Caki2 (cell line): ENCODE results near the gene ZNF816. TPM values are rescaled to one million over a fixed set of nuclear protein-coding genes. Genes with fewer than 3 reads are reported as not detected.
"Not testable (repeated sequence)": the region's sequence is repeated elsewhere in the genome, so short reads cannot be mapped to it uniquely, and the experiment has no call there.

Experiments
- DNase-seq: peaks from one replicate; pipeline ENCODE4 v3.0.0-alpha.2; 2015; ENCODE audit warnings: low read depth
- in situ Hi-C: cut with HindIII; loops from 2 replicates; pipeline ENCODE4 v1.10.0; 2016; ENCODE audit warnings: low sequenced_read_pairs, low pct_unique_long_range_greater_than_20kb, mixed read lengths
- total RNA-seq: library from RNA; depleted of rRNA; stranded (reverse); fragments of >200 nt; shearing (Covaris generic); gene quantifications from 2 replicates; pipeline ENCODE4 v1.2.3, GENCODE V29; 2014; ENCODE audit warnings: low replicate concordance

The ZNF816 gene
- total RNA-seq, 1 experiment from 2014 or later, result 15.9 TPM

DNA sequence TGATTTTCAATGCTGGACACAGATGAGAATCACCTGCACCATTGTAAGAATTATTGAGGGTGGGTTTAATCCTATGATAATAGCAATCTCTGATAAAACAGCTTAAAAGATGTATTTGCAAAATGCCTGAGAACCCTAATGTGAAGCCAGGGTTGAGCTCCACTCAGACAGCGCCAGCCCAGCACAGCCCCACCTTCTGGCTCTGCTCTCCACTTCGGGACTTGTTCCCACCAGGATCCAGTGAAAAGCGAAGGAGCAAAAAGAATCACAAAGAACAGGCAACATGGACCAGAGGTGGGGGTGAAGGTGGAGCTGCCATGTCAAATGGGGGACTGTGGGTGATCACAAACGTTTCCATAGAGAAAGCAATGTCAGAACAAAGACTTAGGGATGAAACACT lies 18.6 kb upstream of the ZNF816 start:
- DNase-seq, result no peak
- in situ Hi-C loops, result no loop called here

DNA sequence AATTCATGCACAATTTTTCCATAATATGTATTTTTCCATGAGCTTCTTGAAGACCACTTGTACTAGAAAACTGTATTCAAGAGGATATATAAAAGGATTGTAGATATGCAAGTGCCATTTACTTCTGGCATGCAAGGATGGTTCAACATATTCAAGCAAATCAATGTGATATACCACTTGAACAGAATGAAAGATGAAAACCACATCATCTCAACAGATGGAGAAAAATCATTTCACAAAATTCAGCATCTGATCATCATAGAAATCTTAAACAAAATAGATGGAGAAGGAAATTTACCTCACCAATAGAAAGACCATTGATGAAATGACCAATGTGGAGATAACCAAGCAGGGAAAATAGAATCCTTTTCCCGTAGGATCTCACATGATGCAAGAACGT lies 5.1 kb upstream of the ZNF816 start:
- DNase-seq, result no peak
- in situ Hi-C loops, result no loop called here

DNA sequence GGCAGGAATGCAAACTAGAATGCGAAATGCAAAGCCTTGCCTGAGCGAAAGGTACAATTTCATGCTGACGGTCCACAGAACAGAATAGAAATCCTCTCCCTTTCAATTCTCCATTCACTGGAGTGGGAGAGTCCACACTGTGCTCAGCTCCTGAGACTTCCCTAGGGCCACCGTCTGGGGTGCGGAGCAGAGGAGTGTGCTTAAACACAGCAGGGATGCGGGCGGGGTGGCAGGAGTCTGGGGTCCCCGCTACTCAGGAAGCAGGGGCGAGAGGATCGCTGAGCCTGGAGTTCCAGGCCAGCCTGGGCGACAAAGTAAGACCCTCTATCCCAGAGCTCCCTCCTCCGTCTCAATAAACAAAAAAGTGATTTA lies 552 bp upstream of the ZNF816 start:
- no peak for DNase-seq
- in situ Hi-C loops, result no loop called here

DNA sequence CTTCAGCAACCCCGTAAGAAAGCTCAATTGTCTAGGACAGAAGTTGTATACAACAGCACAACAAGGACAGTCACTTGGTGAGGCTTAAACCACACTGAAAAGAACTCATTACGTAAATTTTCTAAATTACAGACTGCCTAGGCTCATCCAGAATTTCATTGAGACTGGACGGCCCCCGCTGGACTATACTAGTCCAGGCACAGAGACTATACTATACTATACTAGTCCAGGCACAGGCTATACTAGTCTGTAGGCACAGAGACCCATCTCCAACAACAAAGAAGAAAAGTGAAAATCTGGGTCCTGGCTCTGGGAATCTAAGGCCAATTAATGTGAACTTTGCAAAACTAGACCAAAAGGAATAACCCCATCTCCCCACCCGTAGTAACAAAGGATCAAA lies 700 bp downstream of the ZNF816 start:
- DNase-seq, result no peak
- in situ Hi-C loops, result no loop called here

DNA sequence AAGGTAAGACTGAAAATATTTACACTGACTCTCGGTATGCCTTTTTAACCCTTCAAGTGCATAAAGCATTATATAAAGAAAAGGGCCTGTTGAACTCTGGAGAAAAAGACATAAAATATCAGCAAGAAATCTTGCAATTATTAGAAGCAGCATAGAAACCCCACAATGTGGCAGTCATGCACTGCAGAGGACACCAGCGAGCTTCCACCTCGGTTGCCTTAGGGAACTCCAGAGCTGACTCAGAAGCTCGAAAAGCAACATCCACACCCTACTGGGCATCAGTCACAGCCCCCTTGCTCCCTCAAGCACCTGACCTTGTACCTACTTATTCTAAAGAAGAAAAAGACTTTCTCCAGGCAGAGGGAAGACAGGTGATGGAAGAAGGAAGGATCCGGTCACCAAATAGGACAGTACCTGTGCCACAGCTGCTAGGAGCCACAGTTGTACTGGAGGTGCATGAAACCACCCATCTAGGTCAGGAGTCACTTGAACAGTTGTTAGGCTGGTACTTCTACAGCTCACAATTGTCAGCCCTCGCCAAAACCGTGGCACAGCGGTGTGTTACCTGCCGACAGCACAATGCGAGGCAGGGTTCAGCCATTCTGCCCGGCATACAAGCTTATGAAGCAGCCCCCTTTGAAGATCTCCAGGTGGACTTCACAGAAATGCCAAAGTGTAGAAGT lies 2.9 kb downstream of the ZNF816 start:
- in situ Hi-C loops, result no loop called here
- DNase-seq, result no peak

DNA sequence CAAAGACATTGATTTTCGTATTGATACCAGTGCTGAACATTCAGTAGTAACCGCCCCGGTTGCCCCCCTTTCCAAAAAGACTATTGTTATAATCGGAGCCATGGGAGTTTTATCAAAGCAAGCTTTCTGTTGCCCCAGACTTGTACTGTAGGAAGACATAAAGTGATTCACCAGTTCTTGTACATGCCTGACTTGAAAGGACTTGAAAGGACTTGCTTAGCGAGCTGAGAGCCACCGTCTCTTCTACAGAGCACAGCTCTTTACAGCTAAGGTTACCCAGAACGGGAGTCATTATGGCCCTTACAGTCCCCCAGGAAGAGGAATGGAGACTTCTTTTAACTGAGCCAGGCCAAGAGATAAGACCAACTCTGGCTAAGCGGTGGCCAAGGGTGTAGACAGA lies 5.1 kb downstream of the ZNF816 start:
- in situ Hi-C loops, result no loop called here

DNA sequence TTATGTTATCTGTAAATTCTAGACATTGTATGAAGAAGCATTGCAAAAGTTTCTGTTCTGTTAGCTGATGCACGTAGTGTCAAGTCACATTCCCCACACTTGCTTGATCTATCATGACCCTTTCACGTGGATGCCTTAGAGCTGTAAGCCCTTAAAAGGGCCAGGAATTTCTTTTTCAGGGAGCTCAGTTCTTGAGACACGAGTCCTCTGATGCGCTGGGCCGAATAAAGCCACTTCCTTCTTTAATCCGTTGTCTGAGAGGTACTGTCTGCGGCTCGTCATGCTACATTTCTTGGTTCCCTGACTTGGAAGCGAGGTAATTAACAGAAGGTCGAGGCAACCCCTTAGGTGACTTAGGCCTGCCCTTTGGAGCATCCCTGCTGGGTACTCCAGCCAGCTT lies 5.8 kb downstream of the ZNF816 start:
- in situ Hi-C loops, result no loop called here
- no peak for DNase-seq

More for the DNA sequence above, 5.1 kb downstream of the ZNF816 start:
- no peak for DNase-seq

DNA sequence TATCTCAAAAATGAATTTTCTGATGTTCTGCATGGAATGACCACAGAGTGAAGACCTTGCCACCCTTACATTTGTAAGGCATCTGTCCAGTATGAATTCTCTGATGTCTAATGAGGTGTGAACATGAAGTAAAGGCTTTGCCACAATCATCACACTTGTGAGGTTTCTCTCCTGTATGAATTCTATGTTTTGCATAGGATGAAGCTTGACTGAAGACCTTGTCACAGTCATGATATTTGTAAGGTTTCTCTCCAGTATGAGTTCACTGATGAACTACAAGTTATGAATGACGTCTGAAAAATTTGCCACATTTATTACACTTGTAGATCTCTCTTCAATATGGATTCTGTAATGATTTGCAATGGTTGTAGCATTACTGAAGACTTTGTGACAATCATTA lies 13.3 kb downstream of the ZNF816 start:
- in situ Hi-C loops, result no loop called here
- DNase-seq, result no peak

DNA sequence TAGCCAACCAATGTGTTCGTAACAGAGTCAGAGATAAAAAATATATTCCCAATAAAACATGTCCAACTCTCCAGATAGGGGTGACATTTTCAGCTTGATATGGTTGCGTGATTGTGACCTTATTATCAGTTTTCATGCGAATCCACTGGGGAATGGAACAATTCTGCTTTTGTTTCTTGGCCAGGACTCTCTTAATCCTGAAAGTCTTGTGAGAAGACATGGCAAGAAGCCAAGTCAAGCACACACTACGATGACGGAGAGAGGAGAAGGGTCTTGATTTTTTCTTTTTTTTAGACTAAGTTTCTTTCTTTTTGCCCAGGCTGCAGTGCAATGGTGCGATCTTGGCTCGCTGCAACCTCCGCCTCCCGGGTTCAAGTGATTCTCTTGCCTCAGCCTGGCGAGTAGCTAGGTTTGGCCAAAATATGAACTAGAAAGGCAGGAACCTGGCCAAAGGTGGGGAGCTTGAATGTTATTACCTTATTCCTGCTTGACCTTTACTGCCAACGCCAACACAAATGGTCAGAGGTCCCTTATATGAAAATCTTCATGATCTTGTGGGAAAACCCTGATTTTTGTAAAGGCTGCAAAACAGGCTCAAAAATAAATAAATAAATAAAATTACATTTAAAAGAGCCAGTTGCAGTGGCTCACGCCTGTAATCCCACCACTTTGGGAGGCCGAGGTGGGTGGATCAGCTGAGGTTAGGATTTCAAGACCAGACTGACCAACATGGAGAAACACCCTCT lies 14.5 kb downstream of the ZNF816 start:
- in situ Hi-C loops, result no loop called here

DNA sequence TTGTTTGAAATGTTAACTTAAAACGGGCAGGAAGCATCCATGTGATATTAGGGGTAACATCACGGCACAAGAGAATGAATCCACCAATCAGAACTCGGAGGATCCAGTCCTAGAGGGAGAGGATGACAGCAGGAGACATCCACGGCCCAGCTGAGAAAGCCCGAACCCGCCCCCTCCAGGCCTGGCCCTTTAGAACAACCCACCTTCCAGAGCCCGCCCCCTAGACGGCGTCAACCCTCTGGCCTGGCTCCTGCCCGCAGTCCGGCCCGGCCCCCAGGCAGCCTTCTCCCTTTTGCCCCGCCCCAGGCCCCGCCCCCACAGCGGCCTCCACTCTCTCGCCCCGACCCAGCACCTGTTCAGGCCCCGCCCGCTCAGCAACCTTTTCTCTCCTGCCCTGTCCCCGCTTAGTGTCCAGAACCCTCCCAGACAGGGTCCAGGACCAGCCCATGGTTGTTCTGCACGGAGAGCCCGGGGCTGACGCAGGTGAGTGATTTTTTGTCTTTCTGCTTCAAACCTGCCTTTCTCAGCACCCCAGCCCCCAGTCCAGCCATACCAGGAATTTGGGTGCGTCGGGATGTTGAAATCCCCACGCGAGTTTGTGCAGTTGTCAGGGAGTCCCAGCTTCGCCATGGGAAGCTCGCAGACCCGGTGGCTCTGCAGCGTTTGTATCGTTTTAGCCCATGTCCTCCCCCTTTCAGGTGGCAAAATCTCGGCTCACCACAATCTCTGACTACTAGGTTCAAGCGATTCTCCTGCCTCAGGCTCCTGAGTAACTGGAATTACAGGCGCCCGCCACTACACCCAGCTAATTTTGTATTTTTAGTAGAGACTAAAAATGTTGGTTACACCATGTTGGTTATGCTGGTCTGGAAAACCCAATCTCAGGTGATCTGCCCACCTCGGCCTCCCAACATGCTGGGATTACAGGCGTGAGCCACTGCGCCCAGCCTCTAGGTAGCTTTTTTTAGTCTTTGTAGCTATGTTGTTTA lies 16.1 kb downstream of the ZNF816 start:
- in situ Hi-C loops, result no loop called here

More for the DNA sequence above, 14.5 kb downstream of the ZNF816 start:
- DNase-seq, result no peak

DNA sequence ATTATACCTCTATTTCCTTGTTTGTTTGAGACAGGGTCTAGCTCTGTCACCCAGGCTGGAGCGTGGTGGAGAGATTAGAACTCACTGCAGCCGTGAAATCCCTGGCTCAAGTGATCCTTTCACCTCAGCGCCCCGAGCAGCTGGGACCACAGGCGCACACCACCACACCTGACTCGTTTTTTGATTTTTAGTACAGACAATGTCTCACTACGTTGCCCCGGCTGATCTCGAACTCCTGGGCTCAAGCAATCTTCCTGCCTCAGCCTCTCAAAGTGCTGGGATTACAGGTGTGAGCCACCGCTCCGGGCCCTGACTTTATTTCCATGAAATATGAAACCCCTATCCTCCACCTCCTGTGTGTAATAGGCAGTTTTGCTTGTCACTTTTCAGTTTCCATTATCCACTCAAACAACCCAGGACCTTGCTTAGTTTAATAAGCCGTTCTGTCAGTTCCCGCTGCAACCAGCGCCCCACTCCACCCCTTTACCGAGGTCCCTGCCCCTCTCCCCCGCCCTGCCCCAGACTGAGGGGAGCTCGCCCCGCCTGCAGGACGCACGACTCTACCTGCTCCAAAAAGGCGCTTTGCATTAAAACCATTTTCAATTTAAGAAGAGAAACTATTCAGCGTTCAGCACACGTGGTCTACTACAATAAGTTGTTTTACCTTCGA lies 16.9 kb downstream of the ZNF816 start:
- in situ Hi-C loops, result no loop called here
- no peak for DNase-seq

More for the DNA sequence above, 16.1 kb downstream of the ZNF816 start:
- DNase-seq, result no peak

DNA sequence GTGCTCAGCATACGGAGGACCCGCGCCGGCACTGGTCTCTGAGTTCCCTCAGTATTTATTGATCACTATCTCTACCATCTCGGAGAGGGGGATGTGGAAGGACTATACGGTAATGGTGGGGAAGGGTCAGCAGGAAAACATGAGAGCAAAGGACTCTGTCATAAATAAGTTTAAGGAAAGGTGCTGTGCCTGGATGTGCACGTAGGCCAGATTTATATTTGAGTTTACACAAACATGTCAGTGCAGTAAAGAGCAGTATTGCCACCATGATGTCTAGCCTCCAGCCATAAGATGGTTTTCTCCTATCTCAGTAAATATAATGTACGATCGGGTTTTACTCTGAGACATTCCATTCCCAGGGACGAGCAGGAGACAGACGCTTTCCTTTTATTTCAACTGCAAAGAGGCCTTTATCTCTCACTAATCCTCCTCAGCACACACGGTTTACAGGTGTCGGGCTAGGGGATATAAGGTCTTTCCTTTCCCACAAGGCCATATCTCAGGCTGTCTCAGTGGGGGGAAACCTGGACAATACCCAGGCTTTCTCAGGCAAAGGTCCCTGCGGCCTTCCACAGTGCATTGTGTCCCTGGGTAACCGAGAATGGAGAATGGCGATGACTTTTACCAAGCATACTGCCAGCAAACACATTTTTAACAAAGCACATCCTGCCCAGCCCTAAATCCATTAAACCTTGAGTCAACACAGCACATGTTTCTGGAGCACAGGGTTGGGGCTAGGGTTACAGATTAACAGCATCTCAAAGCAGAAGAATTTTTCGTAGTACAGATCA lies 17.8 kb downstream of the ZNF816 start:
- in situ Hi-C loops, result not testable (repeated sequence)
- DNase-seq, result peak; percentile 31

DNA sequence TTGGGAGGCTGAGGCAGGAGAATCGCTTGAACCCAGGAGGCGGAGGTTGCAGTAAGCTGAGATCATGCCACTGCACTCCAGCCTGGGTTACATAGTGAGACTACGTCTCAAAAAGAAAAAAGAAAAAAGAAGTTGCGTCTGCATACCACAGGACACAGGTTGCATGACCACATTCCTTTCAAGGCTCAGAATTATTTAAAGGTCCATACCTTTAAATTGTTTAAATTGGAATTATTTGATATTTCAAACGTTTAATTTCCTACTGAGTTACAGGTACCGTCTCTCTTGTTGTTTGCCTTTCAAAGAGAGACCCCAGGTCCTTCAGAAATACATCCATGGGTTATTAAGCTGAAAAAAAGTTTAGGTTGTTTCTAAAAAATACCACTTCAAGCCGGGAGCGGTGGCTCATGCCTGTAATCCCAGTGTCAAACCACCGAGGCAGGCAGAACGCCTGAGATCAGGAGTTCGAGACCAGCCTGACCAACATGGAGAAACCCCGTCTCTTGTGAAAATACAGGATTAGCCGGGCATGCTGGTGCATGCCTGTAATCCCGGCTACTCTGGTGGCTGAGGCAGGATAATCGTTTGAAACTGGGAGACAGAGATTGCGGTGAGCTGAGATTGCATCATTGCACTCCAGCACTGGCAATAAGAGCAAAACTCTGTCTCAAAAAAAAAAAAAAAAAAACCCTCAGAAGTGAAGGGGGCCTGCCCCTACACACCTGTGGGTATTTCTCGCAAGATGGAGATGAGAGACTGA lies 18.6 kb downstream of the ZNF816 start:
- no peak for DNase-seq

DNA sequence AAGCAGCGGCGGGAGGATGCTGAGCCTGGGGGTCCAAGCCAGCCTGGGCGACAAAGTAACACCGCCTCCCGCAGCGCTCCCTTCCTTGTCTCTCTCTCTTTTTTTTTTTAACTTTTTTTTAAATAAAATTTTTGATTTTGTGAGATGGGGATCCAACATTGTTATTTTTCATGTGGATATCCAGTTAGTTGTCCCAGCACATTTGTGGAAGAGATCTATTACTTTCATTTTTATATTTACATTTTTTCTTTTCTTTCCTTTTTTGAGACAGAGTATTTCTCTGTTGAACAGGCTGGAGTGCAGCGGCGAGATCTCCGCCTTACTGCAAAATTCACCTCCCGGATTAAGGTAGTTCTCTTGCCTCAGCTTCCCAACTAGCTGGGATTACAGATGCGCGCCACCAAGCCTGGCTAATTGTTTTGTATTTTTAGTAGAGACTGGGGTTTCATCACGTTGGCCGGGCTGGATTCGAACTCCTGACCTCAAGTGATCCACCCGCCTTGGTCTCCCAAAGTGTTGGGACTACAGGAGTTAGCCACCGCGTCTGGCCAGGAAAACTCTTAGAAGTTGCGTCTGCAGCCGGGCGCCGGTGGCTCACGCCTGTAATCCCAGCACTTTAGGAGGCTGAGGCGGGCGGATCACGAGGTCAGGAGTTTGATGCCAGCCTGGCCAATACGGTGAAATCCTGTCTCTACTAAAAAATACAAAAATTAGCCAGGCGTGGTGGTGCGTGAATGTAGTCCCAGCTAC lies 19.4 kb downstream of the ZNF816 start:
- no peak for DNase-seq
- in situ Hi-C loops, result no loop called here

More for the DNA sequence above, 18.6 kb downstream of the ZNF816 start:
- in situ Hi-C loops, result no loop called here

DNA sequence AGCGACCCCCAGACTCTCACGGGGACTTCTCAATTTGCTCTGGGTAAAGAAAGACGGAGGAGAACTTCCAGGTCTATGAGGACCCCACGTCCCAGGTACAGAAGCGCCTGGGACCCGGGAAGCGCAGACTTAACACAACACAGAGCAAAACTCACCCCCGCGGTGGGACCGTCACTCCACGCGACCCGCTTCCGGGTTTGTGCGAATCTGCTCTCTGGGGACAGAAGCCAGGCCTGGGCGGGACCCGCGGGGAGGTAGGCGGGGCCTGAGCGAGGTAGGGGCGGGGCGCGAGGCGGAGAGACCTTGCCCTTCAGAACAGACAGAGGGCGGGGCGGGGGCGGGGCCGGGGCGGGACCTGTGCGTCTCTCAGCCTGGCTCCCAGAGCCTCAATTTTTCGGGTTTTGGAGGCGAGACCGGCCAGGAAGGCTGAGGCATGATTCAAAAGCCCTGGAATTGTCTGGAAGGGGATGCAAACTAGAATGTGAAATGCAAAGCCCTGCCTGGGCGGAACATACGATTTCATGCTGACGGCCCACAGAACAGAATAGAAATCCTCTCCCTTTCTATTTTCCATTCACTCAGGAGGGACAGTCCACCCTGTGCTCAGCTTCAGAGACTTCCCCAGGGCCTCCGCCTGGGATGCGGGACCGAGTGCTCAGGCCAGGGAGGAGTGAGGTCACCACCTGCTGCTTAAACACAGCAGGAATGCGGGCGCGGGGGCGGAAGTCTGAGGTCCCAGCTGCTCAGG lies 20.1 kb downstream of the ZNF816 start:
- DNase-seq, result peak; percentile 83
- in situ Hi-C loops, result no loop called here

DNA sequence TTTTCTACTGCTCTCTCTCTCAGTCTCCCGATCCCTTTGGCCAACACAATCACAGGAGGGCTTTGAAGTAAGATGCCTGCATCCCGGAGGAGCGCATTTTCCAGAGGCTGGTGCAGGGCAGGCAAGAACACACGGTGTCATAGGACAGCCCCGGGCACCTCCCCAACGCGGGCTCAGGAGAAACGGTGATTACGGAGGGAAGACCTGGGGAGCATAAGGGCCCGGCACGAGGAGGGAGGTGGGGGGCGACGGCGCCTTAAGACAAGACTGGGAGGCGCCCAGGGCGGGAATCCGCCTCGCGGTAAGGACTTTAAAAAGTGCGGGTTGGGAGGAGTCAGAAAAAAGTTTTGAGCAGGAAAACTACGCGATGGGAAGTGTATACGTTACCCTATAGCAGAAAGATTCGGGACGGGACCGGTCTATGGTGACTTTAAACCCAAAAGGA lies 20.7 kb downstream of the ZNF816 start:
- DNase-seq, result peak; percentile 47
- in situ Hi-C loops, result no loop called here
